Endothelial cell of umbilical vein (primary cell): ENCODE data around the gene TPT1. TPM values are rescaled to one million over a fixed set of nuclear protein-coding genes. Genes with fewer than 3 reads are reported as not detected.

Experiments
- BruUV-seq: library from RNA; stranded (reverse); fragments of 400-500 nt; replicated peaks from 2 replicates; lab custom pipeline; 2021; lab: Mats Ljungman, UMichigan
- CTCF ChIA-PET: fragments of 300-600, 350-600 bp; sonication (Branson Sonifier 250); formaldehyde crosslinking; loops from one replicate; lab custom pipeline; 2021; ENCODE audit warnings: antibody characterized with exemption, inconsistent platforms; lab: Charles Lee
- POLR2A ChIA-PET: fragments of 300-600, 350-600 bp; sonication (Branson Sonifier 250); formaldehyde crosslinking; loops from one replicate; lab custom pipeline; 2021; ENCODE audit warnings: antibody characterized with exemption, inconsistent platforms; lab: Charles Lee
- DNase-seq: peaks from one replicate; pipeline ENCODE4 v3.0.0-alpha.2; 2011; ENCODE audit warnings: low read depth, low spot score
- FAIRE-seq: peaks from 2 replicates; lab custom pipeline; 2011; peaks lifted over from hg19 to GRCh38; lab: Jason Lieb, UNC
- H2AFZ ChIP-seq: 2 replicates; pipeline ENCODE4 v1.6.0; 2012; ENCODE audit warnings: low read depth, low read length, control low read depth, inconsistent platforms
- H3K27ac ChIP-seq: 2 replicates; pipeline ENCODE4 v1.5.1; 2011; ENCODE audit warnings: low read depth, mild to moderate bottlenecking, control low read depth, low read length, moderate library complexity; ENCODE audit not compliant: insufficient read depth
- H3K27me3 ChIP-seq, 2 experiments: 2 replicates each; pipeline versions ENCODE4 v1.6.0 to v1.6.1; 2011; ENCODE audit warnings: low read length in 2 of 2, mixed read lengths in 1 of 2; ENCODE audit not compliant: control insufficient read depth in 2 of 2, insufficient read depth in 2 of 2
- H3K36me3 ChIP-seq, 2 experiments: 2 replicates in 1 of 2; 3 replicates in 1 of 2; pipeline ENCODE4 v1.5.1; 2011; ENCODE audit warnings: low read length in 2 of 2, mild to moderate bottlenecking in 1 of 2, moderate library complexity in 1 of 2; ENCODE audit not compliant: control insufficient read depth in 2 of 2, insufficient read depth in 2 of 2; ENCODE audit errors: extremely low read depth in 1 of 2
- H3K4me1 ChIP-seq: 3 replicates; pipeline ENCODE4 v1.5.1; 2011; ENCODE audit warnings: mild to moderate bottlenecking, low read length; ENCODE audit not compliant: control insufficient read depth, insufficient read depth; ENCODE audit errors: extremely low read depth
- H3K4me2 ChIP-seq: 2 replicates; pipeline ENCODE4 v1.6.1; 2011; ENCODE audit warnings: low read length, control low read depth, mixed read lengths; ENCODE audit not compliant: insufficient read depth
- H3K4me3 ChIP-seq, 3 experiments: fragments of 200-600 bp in 1 of 3; sonication (generic), shearing (Covaris generic) in 1 of 3; replicated peaks in 1 of 3; 2 replicates each; pipeline ENCODE4 v1.5.1; 2011 to 2016; ENCODE audit warnings: control low read depth in 3 of 3, low read length in 3 of 3, mild to moderate bottlenecking in 2 of 3, inconsistent platforms in 1 of 3, low read depth in 1 of 3, moderate library complexity in 1 of 3; ENCODE audit not compliant: insufficient read depth in 1 of 3
- H3K79me2 ChIP-seq: 2 replicates; pipeline ENCODE4 v1.6.0; 2012; ENCODE audit warnings: low read length, inconsistent platforms; ENCODE audit not compliant: control insufficient read depth, insufficient read depth
- H3K9ac ChIP-seq: replicated peaks from 2 replicates; pipeline ENCODE3; 2011; ENCODE audit warnings: low read length, control low read depth; ENCODE audit not compliant: insufficient read depth; ENCODE audit errors: extremely low read depth
- H3K9me1 ChIP-seq: replicated peaks from 3 replicates; pipeline ENCODE4 v1.6.0; 2011; ENCODE audit warnings: mild to moderate bottlenecking, low read length; ENCODE audit not compliant: control insufficient read depth, insufficient read depth; ENCODE audit errors: extremely low read depth
- H3K9me3 ChIP-seq: replicated peaks from 2 replicates; pipeline ENCODE4 v1.5.1; 2012; ENCODE audit warnings: low read length, inconsistent platforms; ENCODE audit not compliant: control insufficient read depth, insufficient read depth
- H4K20me1 ChIP-seq: replicated peaks from 2 replicates; pipeline ENCODE3; 2011; ENCODE audit warnings: mild to moderate bottlenecking, low read length; ENCODE audit not compliant: control insufficient read depth, insufficient read depth; ENCODE audit errors: extremely low read depth
- EZH2 ChIP-seq: IDR thresholded peaks from 2 replicates; pipeline ENCODE4 v1.6.1; 2012; ENCODE audit warnings: borderline replicate concordance, low read depth, mild to moderate bottlenecking, moderate library complexity, low read length, inconsistent platforms; ENCODE audit not compliant: severe bottlenecking
- FOS ChIP-seq: IDR thresholded peaks from 2 replicates; pipeline ENCODE4 v1.6.1; 2011; ENCODE audit warnings: mild to moderate bottlenecking, low read length, moderate library complexity, borderline replicate concordance; ENCODE audit not compliant: insufficient read depth
- GATA2 ChIP-seq: IDR thresholded peaks from 2 replicates; pipeline ENCODE4 v1.7.0; 2011; ENCODE audit warnings: low read depth, mild to moderate bottlenecking, moderate library complexity, mixed read lengths, low read length; ENCODE audit not compliant: insufficient read length, insufficient read depth
- JUN ChIP-seq: IDR thresholded peaks from 2 replicates; pipeline ENCODE4 v1.6.1; 2011; ENCODE audit warnings: borderline replicate concordance, low read depth; ENCODE audit not compliant: insufficient read length, insufficient read depth
- MAX ChIP-seq: IDR thresholded peaks from 2 replicates; pipeline ENCODE4 v1.6.1; 2011; ENCODE audit not compliant: insufficient read depth, insufficient read length
- MYC ChIP-seq: IDR thresholded peaks from one replicate; pipeline ENCODE4 v1.6.1; 2011; ENCODE audit warnings: mild to moderate bottlenecking, low read depth, low read length
- POLR2A ChIP-seq: IDR thresholded peaks from 2 replicates; pipeline ENCODE4 v1.6.1; 2012; ENCODE audit warnings: low read depth, mild to moderate bottlenecking, control low read depth, low read length
- POLR2AphosphoS5 ChIP-seq: IDR thresholded peaks from 2 replicates; pipeline ENCODE4 v1.6.1; 2012; ENCODE audit warnings: low read depth, mild to moderate bottlenecking, control low read depth, low read length, moderate library complexity; ENCODE audit not compliant: insufficient read depth
- dilution Hi-C: fragments of 300-500 bp; cut with MboI; formaldehyde crosslinking; loops from one replicate; pipeline ENCODE4 v1.15.0; 2019; ENCODE audit warnings: low sequenced_read_pairs; ENCODE audit not compliant: extremely low pct_ligation_motif_present
- intact Hi-C: fragments of 100-400 bp; cut with micrococcal nuclease; formaldehyde crosslinking; loops from one replicate; pipeline ENCODE4 v1.10.0; 2022
- polyA plus RNA-seq, 4 experiments: library from polyadenylated mRNA; depleted of rRNA in 3 of 4; stranded (reverse) in 3 of 4; unstranded in 1 of 4; fragments of >200 nt; gene quantifications; 2 replicates each; pipeline versions ENCODE4 v1.2.1 to v1.2.3, GENCODE V29; 2011 to 2012; ENCODE audit warnings: missing spikeins in 1 of 4
- total RNA-seq: library from RNA; stranded (reverse); gene quantifications from 2 replicates; pipeline ENCODE4 v1.2.3, GENCODE V29; 2021
- TF ChIP-seq, protein P1 (sequence below), 2 donors: IDR thresholded peaks; 1 replicate in 1 of 2; 2 replicates in 1 of 2; pipeline ENCODE4 v1.5.1; 2011; ENCODE audit warnings: low read length in 2 of 2, mild to moderate bottlenecking in 2 of 2, moderate library complexity in 2 of 2, control low read depth in 1 of 2, inconsistent platforms in 1 of 2, low read depth in 1 of 2; ENCODE audit not compliant: insufficient read depth in 1 of 2; ENCODE audit errors: extremely low read depth in 1 of 2

TPT1 gene
- total and polyA plus RNA-seq, 2 donors (not counting 3 experiments of a cell fraction or from before 2014, with no cell fraction given), result 2,993 to 4,330 TPM

GRCh38 chr13:45316996-45317395 is 24.0 kb downstream of the TPT1 start:
- Histone ChIP-seq H3K36me3 (no peaks in the 10 kb centered on the region), H3K9me1 (no peaks in the 10 kb centered on the region), H3K9me3 (no peaks in the 10 kb centered on the region), H4K20me1 (no peaks in the 10 kb centered on the region), H3K4me1 (no peaks in the 10 kb centered on the region), H3K4me3 (no peak overlapping the region), H3K9ac (no peak overlapping the region), H2AFZ (no peak overlapping the region), H3K4me2 (no peak overlapping the region), H3K27me3 (no peaks in the 10 kb centered on the region), H3K79me2 (no peaks in the 10 kb centered on the region), H3K27ac (no peak overlapping the region)
- dilution Hi-C loops (no loop called here), intact Hi-C loops (loop anchor here (10.0 kb wide), 1 partner anchor 832 kb away; no protein-coding TSS in a partner anchor)
- no TSS peak for BruUV-seq
- DNase-seq, result no peak
- FAIRE-seq, result peak; percentile 33
- ChIA-PET POLR2A (no interaction called here), CTCF (interaction anchor here (1.5 to 2.2 kb wide), 2 partner anchors 13 to 270 kb away, joined by 3 to 7 read pairs; no protein-coding TSS in a partner anchor)
- TF ChIP-seq POLR2A (no peak), MYC (no peak)

DNA sequence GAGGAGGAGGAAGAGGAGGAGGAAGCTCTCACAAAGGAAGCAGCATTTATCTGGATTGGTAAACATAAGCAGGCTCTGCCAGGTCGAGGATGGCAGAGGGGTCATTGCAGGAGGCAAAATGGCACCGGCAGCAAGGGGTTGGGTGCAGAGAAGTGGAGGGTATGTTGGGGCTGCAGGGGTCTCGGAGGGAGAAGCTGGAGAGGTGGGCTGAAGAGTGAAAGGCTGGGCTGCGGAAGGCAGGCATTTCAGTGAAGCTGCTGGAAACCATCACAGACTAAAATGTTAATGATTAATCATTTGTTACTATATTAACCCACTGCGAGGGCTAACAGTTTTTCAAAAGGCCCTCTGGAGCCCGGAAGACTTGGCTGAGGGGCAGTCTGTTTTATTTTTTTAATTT is 24.6 kb downstream of the TPT1 start:
- H3K79me2 ChIP-seq, result no peaks in the 10 kb centered on the region
- no peaks in the 10 kb centered on the region for H3K9me1 ChIP-seq
- no peak overlapping the region for H3K9ac ChIP-seq
- DNase-seq (no peak), FAIRE-seq (no peak)
- H3K9me3 ChIP-seq, result no peaks in the 10 kb centered on the region
- dilution Hi-C loops (no loop called here), intact Hi-C loops (loop anchor here (10.0 kb wide), 1 partner anchor 832 kb away; no protein-coding TSS in a partner anchor)
- BruUV-seq, result no TSS peak
- no peak overlapping the region for H3K27ac ChIP-seq
- no peaks in the 10 kb centered on the region for H4K20me1 ChIP-seq
- CTCF ChIA-PET, result interaction anchor here (0.6 to 2.2 kb wide), 2 partner anchors 269 to 293 kb away, joined by 3 to 7 read pairs; no protein-coding TSS in a partner anchor
- no peaks in the 10 kb centered on the region for H3K36me3 ChIP-seq
- H3K4me2 ChIP-seq, result no peak overlapping the region
- TF ChIP-seq POLR2A (no peak), EZH2 (no peak), GATA2 (no peak), MAX (no peak), JUN (no peak), MYC (no peak), FOS (no peak), POLR2AphosphoS5 (no peak)
- TF ChIP-seq, protein P1, sequence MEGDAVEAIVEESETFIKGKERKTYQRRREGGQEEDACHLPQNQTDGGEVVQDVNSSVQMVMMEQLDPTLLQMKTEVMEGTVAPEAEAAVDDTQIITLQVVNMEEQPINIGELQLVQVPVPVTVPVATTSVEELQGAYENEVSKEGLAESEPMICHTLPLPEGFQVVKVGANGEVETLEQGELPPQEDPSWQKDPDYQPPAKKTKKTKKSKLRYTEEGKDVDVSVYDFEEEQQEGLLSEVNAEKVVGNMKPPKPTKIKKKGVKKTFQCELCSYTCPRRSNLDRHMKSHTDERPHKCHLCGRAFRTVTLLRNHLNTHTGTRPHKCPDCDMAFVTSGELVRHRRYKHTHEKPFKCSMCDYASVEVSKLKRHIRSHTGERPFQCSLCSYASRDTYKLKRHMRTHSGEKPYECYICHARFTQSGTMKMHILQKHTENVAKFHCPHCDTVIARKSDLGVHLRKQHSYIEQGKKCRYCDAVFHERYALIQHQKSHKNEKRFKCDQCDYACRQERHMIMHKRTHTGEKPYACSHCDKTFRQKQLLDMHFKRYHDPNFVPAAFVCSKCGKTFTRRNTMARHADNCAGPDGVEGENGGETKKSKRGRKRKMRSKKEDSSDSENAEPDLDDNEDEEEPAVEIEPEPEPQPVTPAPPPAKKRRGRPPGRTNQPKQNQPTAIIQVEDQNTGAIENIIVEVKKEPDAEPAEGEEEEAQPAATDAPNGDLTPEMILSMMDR (IDR thresholded peaks at IDR 0.05; ENCODE audit: extremely low read depth in 1 of 2, insufficient read depth in 1 of 2, low read depth in 1 of 2, low read length in 2 of 2), result no peak
- H2AFZ ChIP-seq, result peak overlapping the region; percentile 23
- H3K4me3 ChIP-seq, result no peak overlapping the region
- POLR2A ChIA-PET, result no interaction called here
- peaks cover 4% of the 10 kb centered on the region for H3K4me1 ChIP-seq
- H3K27me3 ChIP-seq, result no peaks in the 10 kb centered on the region
